NB4 (cell line): Measurements from ENCODE around the gene GNPTAB.

ENCODE experiments used
- POLR2A ChIP-seq: IDR thresholded peaks from 2 replicates; pipeline ENCODE4 v1.6.1; 2011; ENCODE audit warnings: mild to moderate bottlenecking; ENCODE audit not compliant: insufficient read length; ENCODE audit errors: extremely low read depth
- TF ChIP-seq, protein P1 (sequence below): IDR thresholded peaks from one replicate; pipeline ENCODE4 v1.5.1; 2012; ENCODE audit warnings: low read depth, low read length
- TF ChIP-seq, protein P2 (sequence below): IDR thresholded peaks from 2 replicates; pipeline ENCODE4 v1.6.1; 2011; ENCODE audit warnings: low read depth, low read length

DNA sequence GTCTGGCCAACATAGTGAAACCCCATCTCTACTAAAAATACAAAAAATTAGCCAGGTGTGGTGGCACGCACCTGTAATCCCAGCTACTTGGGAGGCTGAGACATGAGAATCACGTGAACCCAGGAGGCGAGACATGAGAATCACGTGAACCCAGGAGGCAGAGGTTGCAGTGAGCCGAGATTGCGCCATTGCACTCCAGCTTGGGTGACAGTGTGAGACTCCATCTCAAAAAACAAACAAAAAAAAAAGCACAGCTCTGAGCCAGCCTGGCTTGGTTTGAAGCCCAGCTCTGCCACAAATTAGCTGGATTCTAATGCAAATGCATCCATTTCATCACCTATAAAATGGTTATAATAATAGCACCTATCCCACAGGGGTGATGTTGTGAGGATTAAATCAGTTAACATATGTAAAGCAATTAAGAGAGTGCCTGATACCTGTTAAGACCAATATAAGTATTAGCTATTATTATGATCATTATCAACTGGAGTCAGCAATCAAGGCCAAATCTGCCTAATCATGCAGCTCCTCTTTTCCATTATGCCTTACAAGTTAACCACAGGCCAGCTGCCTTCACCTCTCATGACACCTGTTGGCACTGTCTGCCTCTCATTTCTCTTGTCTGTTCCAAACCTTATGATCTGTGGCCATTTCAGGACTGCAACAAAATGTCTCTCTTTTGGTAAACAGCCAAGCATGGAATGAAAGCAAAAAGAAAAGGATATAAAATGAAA lies 2.1 kb downstream of the GNPTAB start:
- TF ChIP-seq, protein P1, sequence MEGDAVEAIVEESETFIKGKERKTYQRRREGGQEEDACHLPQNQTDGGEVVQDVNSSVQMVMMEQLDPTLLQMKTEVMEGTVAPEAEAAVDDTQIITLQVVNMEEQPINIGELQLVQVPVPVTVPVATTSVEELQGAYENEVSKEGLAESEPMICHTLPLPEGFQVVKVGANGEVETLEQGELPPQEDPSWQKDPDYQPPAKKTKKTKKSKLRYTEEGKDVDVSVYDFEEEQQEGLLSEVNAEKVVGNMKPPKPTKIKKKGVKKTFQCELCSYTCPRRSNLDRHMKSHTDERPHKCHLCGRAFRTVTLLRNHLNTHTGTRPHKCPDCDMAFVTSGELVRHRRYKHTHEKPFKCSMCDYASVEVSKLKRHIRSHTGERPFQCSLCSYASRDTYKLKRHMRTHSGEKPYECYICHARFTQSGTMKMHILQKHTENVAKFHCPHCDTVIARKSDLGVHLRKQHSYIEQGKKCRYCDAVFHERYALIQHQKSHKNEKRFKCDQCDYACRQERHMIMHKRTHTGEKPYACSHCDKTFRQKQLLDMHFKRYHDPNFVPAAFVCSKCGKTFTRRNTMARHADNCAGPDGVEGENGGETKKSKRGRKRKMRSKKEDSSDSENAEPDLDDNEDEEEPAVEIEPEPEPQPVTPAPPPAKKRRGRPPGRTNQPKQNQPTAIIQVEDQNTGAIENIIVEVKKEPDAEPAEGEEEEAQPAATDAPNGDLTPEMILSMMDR, result no peak
- TF ChIP-seq, protein P2, sequence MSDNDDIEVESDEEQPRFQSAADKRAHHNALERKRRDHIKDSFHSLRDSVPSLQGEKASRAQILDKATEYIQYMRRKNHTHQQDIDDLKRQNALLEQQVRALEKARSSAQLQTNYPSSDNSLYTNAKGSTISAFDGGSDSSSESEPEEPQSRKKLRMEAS, result no peak
- no peak for TF ChIP-seq POLR2A
